Parathyroid adenoma (tissue), 2 donors: ENCODE measurements around the gene TENM3.

Experiments used
- H2AFZ ChIP-seq: fragments of 300-600 bp; sonication (generic); one replicate; pipeline ENCODE4 v1.7.0; 2017; ENCODE audit warnings: antibody characterized with exemption, mild to moderate bottlenecking
- H3K27ac ChIP-seq: fragments of 300-600 bp; sonication (generic); one replicate; pipeline ENCODE4 v1.7.0; 2017
- H3K27me3 ChIP-seq: fragments of 300-600 bp; sonication (generic); one replicate; pipeline ENCODE4 v1.7.0; 2017; ENCODE audit warnings: low read length; ENCODE audit not compliant: control insufficient read depth, insufficient read depth
- H3K36me3 ChIP-seq: fragments of 300-600 bp; sonication (generic); one replicate; pipeline ENCODE4 v1.7.0; 2017; ENCODE audit warnings: low read length; ENCODE audit not compliant: control insufficient read depth, insufficient read depth
- H3K4me1 ChIP-seq: fragments of 300-600 bp; sonication (generic); one replicate; pipeline ENCODE4 v1.7.0; 2017; ENCODE audit warnings: control low read depth
- H3K4me2 ChIP-seq: fragments of 300-600 bp; sonication (generic); one replicate; pipeline ENCODE4 v1.7.0; 2017; ENCODE audit warnings: low read length
- H3K4me3 ChIP-seq: fragments of 300-600 bp; sonication (generic); one replicate; pipeline ENCODE4 v1.7.0; 2017; ENCODE audit warnings: low read depth, low read length
- H3K79me2 ChIP-seq: fragments of 300-600 bp; sonication (generic); one replicate; pipeline ENCODE4 v1.7.0; 2017; ENCODE audit warnings: control low read depth
- H3K9ac ChIP-seq: fragments of 300-600 bp; sonication (generic); one replicate; pipeline ENCODE4 v1.7.0; 2017; ENCODE audit warnings: mild to moderate bottlenecking
- H3K9me3 ChIP-seq: fragments of 300-600 bp; sonication (generic); one replicate; pipeline ENCODE4 v1.7.0; 2017; ENCODE audit warnings: low read length; ENCODE audit not compliant: control insufficient read depth
- TF ChIP-seq, protein P1 (sequence below): fragments of 300-600 bp; sonication (generic); IDR thresholded peaks from one replicate; pipeline ENCODE4 v1.7.0; 2017; ENCODE audit warnings: antibody characterized with exemption, mild to moderate bottlenecking
- donor health status: primary hyperparathyroidism.

Gene TENM3

DNA sequence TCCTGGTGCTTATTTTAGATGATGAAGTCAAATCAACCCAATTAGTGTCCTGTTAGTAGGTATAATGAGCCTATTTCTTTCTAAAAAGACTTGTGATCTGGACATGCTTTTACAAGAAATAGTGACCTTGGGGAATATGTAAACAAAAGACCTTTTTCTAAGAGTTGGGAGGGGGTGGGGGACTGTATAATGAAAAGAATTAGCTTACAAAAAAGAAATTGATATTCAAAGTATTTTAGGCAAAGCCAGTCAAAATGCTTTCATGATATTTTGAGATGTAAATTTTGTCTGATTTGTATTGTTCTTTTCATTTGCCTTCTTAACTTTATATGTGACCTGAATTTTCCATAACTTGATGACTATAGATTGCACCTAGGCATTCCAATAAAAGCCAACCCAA lies 559.4 kb downstream of the TENM3 start:
- Histone ChIP-seq H3K9ac (no peak overlapping the region), H3K4me3 (no peak overlapping the region), H3K4me2 (no peak overlapping the region), H3K27me3 (no peaks in the 10 kb centered on the region), H2AFZ (no peak overlapping the region), H3K9me3 (no peaks in the 10 kb centered on the region), H3K27ac (no peak overlapping the region), H3K79me2 (no peaks in the 10 kb centered on the region), H3K4me1 (no peaks in the 10 kb centered on the region), H3K36me3 (no peaks in the 10 kb centered on the region)
- TF ChIP-seq, protein P1, sequence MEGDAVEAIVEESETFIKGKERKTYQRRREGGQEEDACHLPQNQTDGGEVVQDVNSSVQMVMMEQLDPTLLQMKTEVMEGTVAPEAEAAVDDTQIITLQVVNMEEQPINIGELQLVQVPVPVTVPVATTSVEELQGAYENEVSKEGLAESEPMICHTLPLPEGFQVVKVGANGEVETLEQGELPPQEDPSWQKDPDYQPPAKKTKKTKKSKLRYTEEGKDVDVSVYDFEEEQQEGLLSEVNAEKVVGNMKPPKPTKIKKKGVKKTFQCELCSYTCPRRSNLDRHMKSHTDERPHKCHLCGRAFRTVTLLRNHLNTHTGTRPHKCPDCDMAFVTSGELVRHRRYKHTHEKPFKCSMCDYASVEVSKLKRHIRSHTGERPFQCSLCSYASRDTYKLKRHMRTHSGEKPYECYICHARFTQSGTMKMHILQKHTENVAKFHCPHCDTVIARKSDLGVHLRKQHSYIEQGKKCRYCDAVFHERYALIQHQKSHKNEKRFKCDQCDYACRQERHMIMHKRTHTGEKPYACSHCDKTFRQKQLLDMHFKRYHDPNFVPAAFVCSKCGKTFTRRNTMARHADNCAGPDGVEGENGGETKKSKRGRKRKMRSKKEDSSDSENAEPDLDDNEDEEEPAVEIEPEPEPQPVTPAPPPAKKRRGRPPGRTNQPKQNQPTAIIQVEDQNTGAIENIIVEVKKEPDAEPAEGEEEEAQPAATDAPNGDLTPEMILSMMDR = no peak

DNA sequence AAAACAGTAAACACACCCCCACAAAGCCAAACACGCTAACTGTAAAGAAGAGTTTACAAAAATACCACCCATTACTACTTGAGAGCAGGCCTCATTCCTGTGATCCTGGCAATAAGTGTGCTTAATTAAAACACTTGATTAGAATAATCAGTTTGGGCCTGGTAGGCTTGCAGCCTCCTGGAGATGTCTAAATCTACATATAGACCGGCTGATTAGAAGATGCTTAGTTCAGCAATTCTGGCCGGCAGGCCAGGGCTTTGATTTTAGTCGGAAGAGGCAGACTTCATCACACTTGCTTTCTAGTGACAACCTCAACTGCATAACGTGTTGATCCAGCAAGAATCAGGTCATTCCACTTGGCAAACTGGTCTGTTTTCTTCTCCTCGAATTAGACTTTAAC lies 560.0 kb downstream of the TENM3 start:
- Histone ChIP-seq H3K27me3 (no peaks in the 10 kb centered on the region), H2AFZ (no peak overlapping the region), H3K79me2 (no peaks in the 10 kb centered on the region), H3K36me3 (no peaks in the 10 kb centered on the region), H3K4me2 (no peak overlapping the region), H3K9ac (no peak overlapping the region), H3K4me1 (no peaks in the 10 kb centered on the region), H3K27ac (no peak overlapping the region), H3K9me3 (no peaks in the 10 kb centered on the region), H3K4me3 (no peak overlapping the region)
- TF ChIP-seq, protein P1 = no peak

DNA sequence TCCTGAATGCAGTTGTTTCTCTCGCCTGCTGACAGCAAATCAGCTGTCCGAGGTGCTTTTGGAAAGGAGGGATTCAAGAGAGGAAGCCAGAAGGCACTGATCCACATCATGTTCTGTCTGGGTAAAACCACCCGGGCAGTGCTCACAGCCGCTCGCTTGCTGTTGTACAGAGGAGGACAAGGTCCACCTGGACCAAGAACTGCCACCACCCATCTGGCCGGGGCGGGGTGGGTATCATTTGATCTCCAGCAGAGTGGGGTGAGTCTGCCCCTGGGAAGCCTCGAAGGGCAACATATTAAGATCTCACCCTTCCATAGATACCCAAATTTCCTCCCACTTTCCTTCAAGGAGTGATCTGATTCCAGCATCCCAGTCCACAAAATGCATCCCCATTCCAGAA lies 560.9 kb downstream of the TENM3 start:
- Histone ChIP-seq H3K27me3 (no peaks in the 10 kb centered on the region), H3K9ac (no peak overlapping the region), H3K79me2 (no peaks in the 10 kb centered on the region), H3K36me3 (no peaks in the 10 kb centered on the region), H3K9me3 (no peaks in the 10 kb centered on the region), H3K4me1 (no peaks in the 10 kb centered on the region), H2AFZ (no peak overlapping the region), H3K27ac (no peak overlapping the region), H3K4me3 (no peak overlapping the region), H3K4me2 (no peak overlapping the region)
- TF ChIP-seq, protein P1 = no peak

DNA sequence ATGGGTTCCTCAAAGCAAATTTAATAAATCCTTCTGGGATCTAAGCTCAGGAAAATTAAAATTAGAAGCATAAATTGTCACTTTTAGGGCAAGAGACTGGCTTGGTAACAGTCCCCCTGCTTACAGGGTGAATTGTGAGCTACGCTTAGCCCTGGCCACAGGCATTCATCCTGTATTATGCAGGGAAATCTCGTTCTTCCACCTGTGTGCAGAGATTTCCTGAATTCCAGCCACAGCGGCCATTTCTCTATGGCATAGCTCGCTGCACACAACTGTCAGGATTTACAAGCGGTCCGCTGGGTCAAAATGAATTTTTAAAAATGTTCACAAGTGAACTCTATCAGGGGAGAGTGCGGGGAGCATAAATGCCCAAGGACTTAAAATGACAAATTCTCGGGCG lies 562.1 kb downstream of the TENM3 start:
- Histone ChIP-seq H2AFZ (no peak overlapping the region), H3K79me2 (no peaks in the 10 kb centered on the region), H3K4me3 (no peak overlapping the region), H3K27ac (no peak overlapping the region), H3K4me2 (no peak overlapping the region), H3K36me3 (no peaks in the 10 kb centered on the region), H3K27me3 (no peaks in the 10 kb centered on the region), H3K9ac (no peak overlapping the region), H3K4me1 (no peaks in the 10 kb centered on the region), H3K9me3 (no peaks in the 10 kb centered on the region)
- TF ChIP-seq, protein P1 = no peak

DNA sequence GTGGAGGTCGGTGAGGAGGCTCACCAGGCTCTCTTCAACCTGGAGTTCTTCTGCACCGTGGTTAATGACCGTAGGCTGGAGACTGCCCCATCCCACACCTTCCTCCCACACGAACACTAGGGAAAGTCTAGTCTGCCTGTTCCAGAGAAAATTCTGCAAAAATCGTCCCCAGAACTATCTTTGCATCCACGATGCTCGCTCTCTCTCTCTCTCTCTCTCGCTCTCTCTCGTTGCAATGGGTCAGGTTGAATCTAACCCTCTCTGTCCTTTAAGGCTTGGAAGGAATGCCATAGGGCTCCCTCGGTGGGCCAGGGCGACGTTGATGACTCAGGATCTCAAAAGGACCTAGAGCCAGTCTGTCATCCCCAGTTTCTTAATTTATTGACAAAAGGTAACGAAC lies 562.5 kb downstream of the TENM3 start:
- H3K9me3 ChIP-seq = no peaks in the 10 kb centered on the region
- H2AFZ ChIP-seq = no peak overlapping the region
- H3K9ac ChIP-seq = no peak overlapping the region
- no peaks in the 10 kb centered on the region for H3K27me3 ChIP-seq
- no peaks in the 10 kb centered on the region for H3K4me1 ChIP-seq
- no peak overlapping the region for H3K27ac ChIP-seq
- H3K36me3 ChIP-seq = no peaks in the 10 kb centered on the region
- TF ChIP-seq, protein P1 = no peak
- H3K79me2 ChIP-seq = no peaks in the 10 kb centered on the region
- H3K4me3 ChIP-seq = no peak overlapping the region
- H3K4me2 ChIP-seq = no peak overlapping the region
